Measurements from ENCODE around the gene ATXN10.

The ATXN10 gene

DNA sequence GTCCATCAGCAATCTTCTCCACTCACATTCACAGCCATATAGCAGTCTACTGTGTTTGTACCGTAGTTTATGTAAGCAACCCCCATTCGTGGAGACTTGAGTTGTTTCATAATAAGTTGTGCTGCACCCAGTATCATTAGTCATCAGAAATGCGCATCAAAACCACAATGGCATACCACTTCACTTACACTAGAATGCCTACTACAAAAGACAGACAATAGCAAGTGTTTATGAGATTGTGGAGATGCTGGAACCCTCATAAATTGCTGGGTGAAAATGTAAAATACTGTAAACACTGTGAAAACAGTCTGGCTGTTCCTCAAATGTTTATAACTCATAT, 133.3 kb downstream of the ATXN10 start:
- peak; percentile 92 for DNase-seq (ENCODE audit: low read depth, low spot score)
- peak overlapping the region; percentile 61 for H3K27ac ChIP-seq

DNA sequence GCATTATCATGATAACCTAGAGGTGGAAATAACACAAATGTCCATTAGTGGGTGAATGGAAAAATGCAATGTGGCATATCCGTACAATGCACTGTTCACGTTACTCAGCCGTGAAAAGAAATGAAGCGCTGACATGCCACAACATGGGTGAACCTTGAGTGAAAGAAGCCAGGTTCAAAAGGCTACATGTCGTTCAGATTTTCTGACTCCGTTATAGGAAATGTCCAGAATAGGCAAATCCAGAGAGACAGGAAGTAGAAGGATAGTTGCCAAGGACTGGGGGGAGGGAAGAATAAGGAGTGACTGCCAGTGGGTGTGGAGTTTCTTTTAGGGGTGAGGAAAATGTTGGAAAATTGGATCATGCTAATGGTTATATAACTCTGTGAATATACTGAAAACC, 133.8 kb downstream of the ATXN10 start:
- DNase-seq (ENCODE audit: low read depth, low spot score): no peak
- H3K27ac ChIP-seq: peak overlapping the region; percentile 61

DNA sequence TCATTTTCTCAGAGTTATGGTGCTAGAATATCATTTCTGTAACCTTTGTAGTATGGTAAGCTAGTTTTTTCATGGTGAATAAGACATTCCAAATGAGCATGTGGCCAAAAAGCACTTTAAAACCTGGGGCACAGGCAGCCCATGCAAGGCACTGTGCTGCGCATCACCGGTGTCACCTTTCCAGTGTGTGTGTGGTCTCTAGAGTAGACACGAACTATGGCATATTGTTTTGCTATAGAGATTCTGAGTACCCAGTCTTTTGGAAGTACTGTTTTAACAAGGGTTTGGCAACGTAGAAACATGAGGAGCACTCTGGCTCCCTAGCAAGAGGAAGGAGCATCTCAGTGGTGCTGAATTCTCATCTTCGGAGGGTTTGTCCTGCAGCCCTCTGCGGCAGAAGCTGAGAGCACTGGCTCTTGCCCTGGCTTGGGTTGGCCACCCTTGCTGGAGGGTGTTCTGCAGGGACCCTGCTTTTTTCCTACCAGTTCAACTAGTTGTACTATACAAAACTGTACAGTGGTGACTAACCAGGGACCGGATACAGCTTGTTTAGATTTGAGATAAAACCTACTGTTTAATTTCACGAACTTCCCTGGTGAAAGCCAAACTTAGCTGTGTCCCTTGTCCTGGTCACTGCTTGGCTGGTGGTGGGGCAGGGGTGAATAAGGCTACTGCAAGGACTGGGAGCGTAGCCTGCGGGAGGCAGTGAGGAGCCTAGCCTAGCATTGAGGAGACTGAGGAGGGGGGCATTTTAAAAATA, 135.7 kb downstream of the ATXN10 start:
- DNase-seq (ENCODE audit: low read depth, low spot score): no peak
- H3K27ac ChIP-seq: no peak overlapping the region

DNA sequence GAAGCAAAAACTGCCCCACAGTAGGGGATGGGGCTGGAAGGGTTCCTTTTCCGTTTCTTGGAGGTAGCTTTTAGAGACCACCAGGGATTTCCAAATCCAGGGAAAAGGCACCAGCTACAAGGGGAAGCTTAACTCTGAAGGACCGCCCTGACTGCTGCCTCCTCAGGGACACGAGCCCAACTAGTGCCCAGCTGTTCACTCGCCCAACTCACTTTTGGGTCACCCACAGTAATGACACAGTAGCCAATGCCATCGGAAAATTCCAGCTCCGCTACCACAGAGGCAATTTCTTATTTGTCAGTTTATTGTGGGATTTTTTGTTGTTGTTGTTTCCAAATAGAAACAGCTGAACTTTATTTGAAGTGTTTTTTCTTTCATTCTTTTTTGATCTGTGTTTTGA, 141.3 kb downstream of the ATXN10 start:
- DNase-seq (ENCODE audit: low read depth, low spot score): no peak
- no peak overlapping the region for H3K27ac ChIP-seq

DNA sequence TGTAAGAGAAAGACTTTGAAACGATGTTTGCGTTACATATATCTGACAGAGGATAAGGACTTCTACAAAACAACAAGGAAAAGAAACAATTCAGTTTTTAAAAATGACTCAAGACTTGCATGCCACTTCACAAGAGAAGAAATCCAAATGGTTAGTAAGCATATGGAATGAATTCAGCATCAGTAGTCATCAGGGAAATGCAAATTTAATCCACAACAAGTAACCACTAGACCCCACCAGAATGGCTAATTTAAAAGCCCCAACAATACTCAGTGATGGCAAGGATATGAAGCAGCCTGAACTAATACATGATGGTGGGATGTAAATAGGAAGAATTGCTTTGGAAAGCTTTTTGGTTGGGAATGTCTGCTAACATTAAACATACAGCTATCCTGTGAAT, 142.6 kb downstream of the ATXN10 start:
- no peak overlapping the region for H3K27ac ChIP-seq
- DNase-seq (ENCODE audit: low read depth, low spot score): no peak

DNA sequence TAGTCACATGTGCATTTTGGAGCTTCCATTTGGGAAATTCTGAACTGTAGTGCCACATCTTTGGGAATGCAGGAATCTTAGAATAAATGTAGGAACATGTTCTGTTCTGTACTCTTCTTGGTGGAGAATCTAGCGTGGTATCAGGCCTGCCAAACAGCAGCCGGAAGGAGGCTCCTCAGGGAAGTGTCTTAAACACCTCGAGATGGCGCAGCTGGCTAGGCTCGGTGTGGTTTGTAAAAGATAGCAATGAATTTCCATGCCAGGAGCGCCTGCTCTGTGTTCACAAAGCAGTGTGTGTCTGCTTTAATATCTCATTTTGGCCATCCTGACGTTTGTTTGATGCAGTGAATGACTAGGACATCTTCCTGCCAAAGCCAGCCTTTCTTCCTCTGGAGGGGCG, 145.1 kb downstream of the ATXN10 start:
- no peak overlapping the region for H3K27ac ChIP-seq
- DNase-seq (ENCODE audit: low read depth, low spot score): no peak

DNA sequence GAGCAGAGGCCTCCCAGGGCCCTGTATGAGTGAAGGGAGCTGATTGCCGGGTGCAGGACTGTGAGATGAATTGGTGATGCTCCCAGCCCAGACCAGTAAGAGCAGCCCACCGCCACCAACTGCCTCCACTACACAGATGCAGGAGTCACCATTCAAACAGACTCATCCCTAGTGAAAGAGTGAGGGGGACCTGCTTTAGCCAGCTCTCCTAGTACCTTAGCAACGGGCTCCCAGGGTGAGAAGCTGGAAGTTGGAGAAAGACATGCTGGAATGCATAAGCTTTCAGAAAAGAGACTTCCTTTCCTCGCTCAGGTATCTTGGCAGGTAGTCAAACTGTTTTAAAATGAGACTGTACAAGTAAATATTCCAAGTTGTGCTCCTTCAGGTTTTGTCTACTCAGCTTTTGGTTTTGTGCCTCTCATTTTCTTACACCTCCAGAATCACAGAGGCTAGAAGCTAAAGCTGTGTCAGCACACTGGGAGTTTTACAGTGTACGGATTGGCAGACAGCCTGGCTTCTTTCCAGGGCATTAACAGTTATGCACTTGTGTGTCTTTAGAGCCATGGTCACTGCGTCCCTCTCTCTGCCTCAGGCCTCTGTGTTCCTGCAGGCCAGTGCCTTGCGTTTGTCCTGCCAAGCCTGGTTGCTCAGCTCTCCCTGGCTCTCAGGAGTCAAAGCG, 146.2 kb downstream of the ATXN10 start:
- no peak overlapping the region for H3K27ac ChIP-seq
- no peak for DNase-seq (ENCODE audit: low read depth, low spot score)

DNA sequence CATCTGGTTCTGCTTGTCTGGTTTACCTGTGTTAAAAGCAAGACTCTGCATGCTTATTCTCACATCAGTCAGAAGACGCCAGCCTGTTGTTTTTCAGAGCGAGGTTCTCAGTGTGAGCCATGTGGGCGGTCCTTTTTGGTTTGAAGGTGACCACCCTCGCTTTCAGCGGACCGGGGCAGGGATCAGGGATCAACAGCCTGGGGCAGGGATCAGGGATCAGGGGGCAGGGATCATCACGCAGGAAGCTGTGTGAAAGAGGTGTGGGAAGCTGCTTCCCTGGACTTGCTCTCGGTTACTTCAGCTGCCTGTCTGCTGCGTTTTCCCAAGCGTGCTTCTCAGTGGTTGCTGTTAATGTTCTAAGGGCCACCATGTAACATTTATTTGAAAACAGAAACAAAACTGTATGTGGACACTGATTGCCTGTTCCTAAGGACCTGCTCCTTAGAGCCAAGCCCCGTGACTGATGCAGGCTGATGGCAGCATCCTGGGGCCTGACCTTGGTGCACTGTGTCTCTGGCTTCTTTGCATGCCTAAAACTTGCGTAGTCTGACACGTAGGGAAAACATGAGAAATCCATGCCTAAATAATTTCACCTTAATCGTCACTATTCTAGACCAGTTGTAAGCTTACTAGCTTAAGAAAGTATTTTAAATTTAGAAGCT, 146.9 kb downstream of the ATXN10 start:
- DNase-seq (ENCODE audit: low read depth, low spot score): no peak
- H3K27ac ChIP-seq: no peak overlapping the region

DNA sequence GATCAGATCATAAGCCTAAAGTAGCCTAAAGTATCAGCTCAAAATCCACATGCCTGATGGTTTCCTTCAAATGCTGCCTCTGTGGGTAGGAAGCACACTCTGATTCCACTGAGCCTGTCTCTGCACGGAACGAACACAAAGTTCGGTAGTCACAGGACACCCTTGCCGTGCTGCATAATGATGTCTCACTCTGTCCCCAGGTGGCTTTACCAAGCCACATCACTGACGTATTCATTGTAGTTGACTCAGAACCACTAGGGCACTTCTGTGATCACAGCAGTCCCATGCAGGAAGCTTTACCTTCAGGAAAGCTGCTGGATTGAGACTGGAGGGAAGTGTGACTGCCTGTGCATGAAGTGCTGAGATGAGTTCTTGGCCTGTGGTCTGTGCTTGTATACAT, 147.7 kb downstream of the ATXN10 start:
- no peak overlapping the region for H3K27ac ChIP-seq
- DNase-seq (ENCODE audit: low read depth, low spot score): no peak

DNA sequence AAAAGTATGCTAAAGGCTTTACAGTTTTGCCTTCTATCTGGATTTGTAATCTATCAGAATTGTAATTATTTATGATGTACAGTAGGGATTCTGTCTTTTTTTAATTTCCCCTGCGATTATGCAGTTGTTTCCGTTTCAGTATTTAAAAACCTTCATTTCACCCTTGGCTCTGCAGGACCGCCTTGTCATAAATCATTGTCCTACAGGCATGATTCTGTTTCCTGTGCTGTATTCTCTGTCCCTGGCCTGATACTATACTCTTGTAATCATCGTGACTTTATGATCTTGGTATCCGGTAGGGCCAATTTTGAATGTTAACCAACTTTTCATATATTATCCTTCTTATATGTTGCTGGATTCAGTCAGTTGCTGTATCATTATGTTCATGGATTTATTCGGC, 151.7 kb downstream of the ATXN10 start:
- H3K27ac ChIP-seq: no peak overlapping the region
- no peak for DNase-seq (ENCODE audit: low read depth, low spot score)

DNA sequence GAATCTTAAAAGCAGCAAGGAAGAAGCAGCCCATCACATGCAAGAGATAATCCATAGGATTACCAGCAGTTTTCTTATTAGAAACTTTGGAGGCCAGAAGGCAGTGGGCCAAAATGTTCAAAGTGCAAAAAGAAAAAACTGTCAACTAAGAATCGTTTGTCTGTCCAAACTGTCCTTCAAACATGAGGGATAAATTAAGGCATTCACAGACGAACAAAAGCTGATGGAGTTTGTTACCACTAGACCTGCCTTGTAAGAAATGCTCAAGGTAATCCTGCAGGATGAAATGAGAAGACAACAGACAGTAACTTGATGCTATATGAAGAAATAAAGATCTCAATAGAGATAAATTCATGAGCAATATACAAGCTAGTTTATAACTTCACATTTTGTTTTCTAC, 154.9 kb downstream of the ATXN10 start:
- no peak overlapping the region for H3K27ac ChIP-seq
- DNase-seq (ENCODE audit: low read depth, low spot score): no peak

DNA sequence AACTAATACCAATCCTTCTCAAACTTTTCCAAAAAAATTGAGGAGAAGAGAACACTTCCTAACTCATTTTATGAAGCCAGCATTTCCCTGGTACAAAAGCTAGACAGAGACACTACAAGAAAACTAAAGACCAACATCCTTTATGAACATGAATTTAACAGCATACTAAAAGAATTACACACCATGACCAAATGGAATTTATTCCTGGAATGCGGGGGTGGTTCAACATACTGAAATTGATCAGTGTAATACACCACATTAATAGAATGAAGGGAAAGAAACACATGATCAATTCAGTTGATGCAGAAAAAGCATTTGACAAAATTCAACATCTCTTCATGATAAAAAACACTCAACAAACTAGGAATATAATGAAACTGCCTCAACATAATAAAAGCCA, 157.2 kb downstream of the ATXN10 start:
- no peak overlapping the region for H3K27ac ChIP-seq
- DNase-seq (ENCODE audit: low read depth, low spot score): no peak

DNA sequence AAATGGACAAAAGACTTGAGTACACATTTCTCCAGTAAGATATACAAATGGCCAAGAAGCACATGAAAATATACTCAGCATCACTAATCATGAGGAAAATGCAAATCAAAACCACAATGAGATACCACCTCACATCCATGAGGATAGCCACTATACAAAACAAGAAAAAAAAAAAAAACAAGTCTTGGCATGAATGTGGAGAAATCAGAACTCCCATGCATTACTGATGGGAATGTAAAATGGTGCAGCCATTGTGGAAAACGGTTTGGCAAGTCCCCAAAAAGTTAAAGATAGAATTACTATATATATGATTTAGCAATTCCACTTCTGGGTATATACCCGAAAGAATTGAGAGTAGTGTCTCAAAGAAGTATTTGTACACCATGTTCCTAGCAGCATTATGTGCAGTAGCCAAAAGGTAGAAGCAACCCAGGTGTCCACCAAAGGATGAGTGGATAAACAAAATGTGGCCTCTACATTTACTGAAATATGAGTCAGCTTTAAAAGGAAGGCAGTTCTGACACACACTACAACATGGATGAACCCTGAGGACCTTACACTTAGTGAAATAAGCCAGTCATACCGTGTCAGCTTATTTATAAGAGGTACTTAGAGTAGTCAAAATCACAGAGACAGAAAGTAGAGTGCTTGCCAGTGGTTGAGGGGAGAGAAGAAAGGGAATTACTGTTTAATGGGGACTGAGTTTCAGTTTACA, 159.1 kb downstream of the ATXN10 start:
- peak overlapping the region; percentile 64 for H3K27ac ChIP-seq
- peak; percentile 49 for DNase-seq (ENCODE audit: low read depth, low spot score)

DNA sequence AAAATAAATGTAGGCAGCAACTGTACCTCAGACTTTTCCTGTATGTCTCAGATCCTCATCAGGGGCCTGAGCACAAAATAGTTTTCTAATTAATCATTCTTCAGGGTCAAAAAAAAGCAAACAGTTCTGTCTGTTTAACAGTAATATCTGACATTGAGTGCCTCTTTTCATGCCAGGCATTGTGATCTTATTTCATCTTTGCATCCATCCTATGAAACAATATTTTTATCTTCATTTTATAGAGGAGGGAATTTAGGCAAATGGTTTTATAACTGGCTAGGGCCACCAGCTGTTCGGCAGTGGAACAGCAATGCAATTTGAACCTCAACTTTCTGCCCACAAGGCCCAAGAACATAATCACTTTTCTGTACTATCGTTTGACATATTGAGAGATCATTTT, 159.8 kb downstream of the ATXN10 start:
- peak overlapping the region; percentile 64 for H3K27ac ChIP-seq
- no peak for DNase-seq (ENCODE audit: low read depth, low spot score)

DNA sequence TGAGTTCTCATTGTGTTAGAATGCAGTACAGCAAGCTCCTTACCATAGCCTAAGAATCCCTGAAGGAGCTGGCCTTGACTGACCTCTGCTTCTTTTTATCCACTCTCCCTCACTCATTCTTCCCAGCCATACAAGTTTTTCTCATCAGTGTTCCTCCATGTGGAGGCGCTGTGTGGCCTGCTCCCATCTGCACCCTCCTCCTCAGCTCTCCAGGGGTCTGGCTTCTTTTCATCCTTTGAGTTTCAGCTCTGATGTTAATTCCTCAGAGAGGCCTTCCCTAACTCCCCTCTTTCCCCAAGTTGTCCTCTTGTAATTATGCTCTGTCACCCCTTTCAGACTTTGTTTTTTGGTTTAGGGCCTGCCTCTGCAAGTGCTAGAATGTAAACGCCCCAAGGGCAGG, 160.5 kb downstream of the ATXN10 start:
- DNase-seq (ENCODE audit: low read depth, low spot score): no peak
- H3K27ac ChIP-seq: peak overlapping the region; percentile 30

DNA sequence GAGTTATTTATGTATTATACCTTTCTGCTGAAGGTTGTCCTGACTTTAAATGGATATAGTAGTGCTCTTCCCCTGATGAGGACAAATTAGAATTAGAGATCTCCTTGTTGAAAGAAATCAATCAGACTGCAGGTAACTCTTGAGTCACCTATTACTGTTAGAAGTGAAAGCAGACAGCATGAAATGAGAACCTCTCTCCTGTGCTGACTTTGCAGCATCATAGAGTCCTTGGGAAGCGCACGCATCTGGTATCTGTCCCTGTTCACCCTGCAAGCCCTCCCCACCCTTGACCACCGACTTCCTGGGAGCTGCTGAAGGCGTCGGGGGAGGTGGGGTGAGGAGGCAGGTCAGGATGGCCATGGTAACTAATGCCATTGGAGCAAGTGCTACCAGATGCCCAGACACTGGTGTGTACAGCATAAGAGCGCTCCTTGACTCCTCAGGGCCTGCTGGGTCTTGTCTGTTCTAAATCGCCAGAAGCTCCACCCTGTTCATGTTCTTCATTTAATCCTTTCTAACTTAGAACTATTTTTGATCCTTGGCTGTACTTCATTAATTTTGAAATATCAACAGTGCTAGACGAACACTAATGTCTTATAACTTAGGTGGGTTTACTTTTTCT, 161.4 kb downstream of the ATXN10 start:
- no peak for DNase-seq (ENCODE audit: low read depth, low spot score)
- H3K27ac ChIP-seq: peak overlapping the region; percentile 30

DNA sequence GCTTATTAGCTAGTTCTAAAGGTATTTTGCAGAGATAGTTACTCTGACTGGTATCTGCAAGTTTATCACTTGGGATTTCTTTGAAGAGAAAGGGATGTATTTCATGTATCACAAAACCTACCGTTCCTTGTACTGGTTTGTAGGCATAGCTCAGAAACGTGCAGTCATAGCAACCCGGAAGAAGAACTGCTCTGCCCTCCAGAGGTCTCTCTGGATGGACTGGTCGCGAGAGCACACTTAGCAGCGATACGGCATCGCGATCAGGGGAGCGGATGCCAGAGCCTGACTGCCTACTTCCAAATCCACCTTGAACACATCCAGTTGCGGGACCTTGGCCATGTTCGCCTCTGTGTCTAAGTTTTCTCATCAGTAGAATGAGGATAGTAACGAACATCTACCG, 162.0 kb downstream of the ATXN10 start:
- peak overlapping the region; percentile 30 for H3K27ac ChIP-seq
- no peak for DNase-seq (ENCODE audit: low read depth, low spot score)

DNA sequence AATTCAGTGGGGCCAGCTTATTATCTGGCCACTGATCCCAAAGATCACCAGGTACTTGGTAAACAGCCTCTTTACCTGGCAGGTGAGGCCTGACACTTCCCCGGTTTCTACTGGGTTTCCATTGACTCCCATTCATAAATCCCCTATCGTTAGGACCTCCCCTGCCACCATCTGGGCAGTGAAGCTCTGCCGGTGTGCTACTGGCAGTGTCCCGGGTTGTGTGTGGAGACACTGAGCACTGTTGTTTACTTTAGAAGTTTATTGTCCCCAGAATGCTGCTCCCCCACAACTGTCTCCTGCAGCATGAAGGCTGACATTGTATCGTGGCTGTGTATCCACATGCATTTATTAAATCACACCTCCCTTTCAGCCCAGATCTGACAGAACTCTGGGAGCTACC, 162.6 kb downstream of the ATXN10 start:
- DNase-seq (ENCODE audit: low read depth, low spot score): no peak
- H3K27ac ChIP-seq: no peak overlapping the region

DNA sequence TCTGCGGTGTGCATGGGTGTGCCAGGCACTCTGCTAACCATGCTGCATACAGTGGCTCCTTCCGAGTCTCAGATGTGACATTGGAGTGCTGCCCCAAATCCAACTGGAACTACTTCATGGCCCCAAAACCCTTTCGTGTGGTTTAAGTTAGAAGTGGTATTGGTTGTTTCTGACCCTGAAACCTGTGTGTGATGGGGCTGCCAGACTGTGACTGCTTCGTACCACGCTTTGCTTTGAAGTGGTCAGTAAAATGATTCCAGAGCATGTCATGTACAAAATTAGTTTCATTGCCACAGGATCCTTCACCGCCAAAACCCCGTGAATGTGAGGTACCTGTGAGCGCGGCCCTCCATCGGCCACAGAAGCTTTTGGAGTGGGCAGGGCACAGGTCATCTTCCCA, 163.2 kb downstream of the ATXN10 start:
- DNase-seq (ENCODE audit: low read depth, low spot score): no peak
- H3K27ac ChIP-seq: no peak overlapping the region

DNA sequence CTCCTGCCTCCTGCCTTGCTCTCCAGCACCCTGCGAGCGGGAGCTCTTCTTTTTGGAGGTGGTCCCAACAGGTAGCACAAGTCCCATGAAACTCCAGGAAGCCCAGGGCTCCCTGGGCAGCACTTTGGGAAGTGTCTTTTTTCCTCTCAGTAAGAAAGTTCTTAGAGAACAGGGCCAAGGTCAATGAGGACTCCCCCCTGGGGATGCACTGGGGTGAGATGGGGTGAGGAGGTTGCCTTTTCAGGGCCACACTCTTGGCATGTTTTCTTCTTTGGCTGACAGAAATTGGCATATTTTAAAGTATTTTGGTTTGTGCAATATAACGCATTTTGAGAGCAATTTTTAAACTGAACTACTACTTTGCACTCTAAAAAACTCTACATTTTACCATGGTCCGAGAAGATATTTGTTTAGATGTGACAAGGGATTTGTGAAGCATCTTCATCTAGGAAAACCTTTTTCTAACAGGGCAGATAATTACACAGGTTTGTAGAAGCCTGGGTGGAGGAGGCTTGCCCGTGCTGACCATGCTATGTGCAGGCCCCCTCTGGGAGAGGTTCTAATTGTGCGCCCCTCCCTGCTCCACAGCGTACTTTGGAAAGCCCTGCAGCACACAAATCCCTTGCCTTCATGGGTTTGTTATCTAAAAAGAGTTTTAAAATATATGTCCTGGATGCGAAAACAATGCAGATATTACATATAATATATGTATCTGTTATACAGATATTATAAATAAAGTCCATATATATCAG, 165.0 kb downstream of the ATXN10 start:
- DNase-seq (ENCODE audit: low read depth, low spot score): no peak
- H3K27ac ChIP-seq: no peak overlapping the region

Measured in epithelial cell of prostate (primary cell).